AG09319 (cell line): Measurements from ENCODE around the gene SWI5.

Experiments
- DNase-seq: peaks from one replicate; pipeline ENCODE4 v3.0.0-alpha.2; 2010; ENCODE audit warnings: low read depth; ENCODE audit errors: extremely low read depth
- TF ChIP-seq, protein P1 (sequence below): IDR thresholded peaks from 2 replicates; pipeline ENCODE4 v1.5.1; 2011; ENCODE audit warnings: low read depth, mild to moderate bottlenecking, inconsistent platforms, low read length, moderate library complexity

The SWI5 gene

DNA sequence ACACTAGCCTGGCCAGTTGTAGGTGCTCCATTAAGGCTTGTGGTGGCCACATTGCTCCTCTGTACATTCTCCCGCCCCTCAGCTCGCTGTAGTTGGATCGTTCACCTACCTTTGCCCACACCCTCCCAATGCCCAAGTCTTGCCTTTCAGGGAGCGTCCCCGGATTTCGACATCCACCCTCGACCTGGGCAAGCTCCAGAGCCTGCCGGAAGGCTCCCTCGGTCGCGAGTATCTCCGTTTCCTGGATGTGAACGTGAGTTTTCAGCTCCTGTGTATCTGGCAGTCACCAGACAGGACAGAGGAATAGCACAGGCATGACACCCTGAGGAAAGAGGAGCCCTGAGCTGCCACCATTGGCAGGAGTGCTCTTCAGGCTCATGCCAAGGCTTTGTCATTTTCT, 49.6 kb downstream of the SWI5 start:
- DNase-seq = no peak
- TF ChIP-seq, protein P1, sequence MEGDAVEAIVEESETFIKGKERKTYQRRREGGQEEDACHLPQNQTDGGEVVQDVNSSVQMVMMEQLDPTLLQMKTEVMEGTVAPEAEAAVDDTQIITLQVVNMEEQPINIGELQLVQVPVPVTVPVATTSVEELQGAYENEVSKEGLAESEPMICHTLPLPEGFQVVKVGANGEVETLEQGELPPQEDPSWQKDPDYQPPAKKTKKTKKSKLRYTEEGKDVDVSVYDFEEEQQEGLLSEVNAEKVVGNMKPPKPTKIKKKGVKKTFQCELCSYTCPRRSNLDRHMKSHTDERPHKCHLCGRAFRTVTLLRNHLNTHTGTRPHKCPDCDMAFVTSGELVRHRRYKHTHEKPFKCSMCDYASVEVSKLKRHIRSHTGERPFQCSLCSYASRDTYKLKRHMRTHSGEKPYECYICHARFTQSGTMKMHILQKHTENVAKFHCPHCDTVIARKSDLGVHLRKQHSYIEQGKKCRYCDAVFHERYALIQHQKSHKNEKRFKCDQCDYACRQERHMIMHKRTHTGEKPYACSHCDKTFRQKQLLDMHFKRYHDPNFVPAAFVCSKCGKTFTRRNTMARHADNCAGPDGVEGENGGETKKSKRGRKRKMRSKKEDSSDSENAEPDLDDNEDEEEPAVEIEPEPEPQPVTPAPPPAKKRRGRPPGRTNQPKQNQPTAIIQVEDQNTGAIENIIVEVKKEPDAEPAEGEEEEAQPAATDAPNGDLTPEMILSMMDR = no peak

DNA sequence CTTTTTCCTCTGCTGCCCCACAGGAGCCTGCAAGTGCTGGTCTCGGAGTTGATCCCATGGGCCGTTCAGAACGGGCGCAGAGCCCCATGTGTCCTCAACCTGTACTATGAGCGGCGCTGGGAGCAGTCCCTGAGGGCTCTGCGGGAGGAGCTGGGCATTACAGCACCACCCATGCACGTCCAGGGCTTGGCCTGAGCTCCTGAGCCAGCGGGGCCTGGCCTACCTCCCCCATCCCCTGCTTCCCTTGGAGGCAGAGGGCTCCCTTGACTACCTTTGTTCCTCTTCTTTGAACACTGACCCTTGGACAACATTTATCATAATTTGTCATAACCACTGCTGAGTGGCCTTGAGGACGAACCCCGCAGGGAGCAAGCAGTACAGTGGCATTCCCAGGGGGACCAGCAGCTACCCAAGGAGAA, 57.4 kb downstream of the SWI5 start:
- no peak for DNase-seq
- TF ChIP-seq, protein P1 = no peak

DNA sequence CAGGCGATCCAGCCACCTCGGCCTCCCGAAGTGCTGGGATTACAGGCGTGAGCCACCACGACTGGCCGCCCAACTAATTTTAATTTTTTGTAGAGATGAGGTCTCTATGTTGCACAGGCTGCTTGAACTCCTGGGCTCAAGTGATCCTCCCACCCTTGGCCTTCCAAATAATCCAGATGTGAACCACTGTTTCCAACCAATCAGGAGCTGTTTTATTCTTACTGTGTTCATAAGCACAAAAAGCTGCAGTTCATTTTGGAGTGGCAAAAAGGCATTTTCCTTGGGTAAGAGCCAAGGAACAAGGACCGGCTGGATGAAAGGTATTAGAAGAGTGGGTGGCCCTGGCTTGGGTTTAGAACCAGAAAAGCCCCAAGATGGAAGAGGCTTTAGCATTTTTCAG, 59.1 kb downstream of the SWI5 start:
- TF ChIP-seq, protein P1 = no peak

DNA sequence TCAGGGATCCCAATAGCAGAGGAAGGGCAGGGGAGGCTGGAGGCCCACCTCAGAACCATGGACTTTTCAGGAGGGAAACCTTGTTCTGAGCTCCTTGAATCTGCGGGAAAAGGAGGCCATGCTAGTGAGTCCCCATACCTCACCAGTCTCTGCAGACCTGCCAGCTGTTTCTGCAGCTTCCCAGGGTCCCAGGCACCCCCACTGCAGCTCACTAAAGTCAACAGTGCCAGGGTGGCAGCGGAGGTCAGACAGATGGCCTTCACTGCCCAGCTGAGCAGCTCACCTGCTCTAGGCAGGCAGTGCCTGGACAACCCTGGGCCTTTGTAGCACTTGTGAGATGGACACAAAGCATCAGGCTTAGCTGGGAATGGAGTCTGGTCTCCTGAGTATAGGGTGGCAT, 59.8 kb downstream of the SWI5 start:
- DNase-seq = no peak
- TF ChIP-seq, protein P1 = no peak

More for the DNA sequence above, 59.1 kb downstream of the SWI5 start:
- no peak for DNase-seq

DNA sequence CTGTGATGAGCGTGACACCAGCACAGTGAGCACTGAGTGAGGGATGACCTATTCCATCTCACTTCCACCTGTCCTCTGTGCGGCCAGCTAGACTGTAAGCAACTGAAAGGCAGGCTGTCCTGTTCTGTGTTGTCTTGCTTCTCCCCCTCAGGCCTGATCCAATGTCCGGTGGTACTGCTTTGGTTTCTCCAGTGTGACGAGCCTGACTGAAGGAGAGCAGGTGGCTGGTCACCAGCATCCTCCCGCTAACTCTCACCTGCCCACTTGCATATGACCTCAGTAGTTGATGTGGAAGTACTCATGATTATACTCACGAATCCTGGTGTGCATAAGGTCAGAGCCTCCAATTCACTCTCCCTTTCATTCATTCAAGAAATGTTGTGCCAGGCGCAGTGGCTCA, 61.9 kb downstream of the SWI5 start:
- TF ChIP-seq, protein P1 = no peak
- DNase-seq = no peak
